GM21381 (cell line): ENCODE results near the gene SUGCT.

ENCODE experiments used
- ATAC-seq: cut with Tn5 transposase; IDR thresholded peaks from one replicate; pipeline ENCODE4 v1.9.1; 2021; ENCODE audit warnings: mild to moderate bottlenecking, moderate library complexity; ENCODE audit not compliant: unreplicated experiment

SUGCT gene

DNA sequence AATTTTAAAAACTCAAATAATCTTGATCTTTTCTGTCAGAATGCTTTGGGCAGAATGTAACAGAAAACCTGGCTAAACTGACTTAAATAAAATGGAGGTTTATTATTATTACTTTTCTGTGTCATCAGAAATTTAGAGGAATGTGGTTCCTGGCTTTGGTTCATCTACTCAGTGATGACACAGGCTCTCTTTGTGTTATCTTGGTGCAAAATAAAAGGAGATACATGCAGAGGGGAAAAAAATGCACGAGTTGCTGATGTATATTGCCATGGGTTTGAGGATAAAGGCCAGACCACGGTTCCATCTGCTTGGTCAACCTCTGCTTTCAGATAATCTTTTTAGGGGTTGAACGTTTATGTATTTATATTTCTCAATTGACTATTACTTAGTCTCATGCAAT, 181.4 kb downstream of the SUGCT start:
- ATAC-seq = no peak

DNA sequence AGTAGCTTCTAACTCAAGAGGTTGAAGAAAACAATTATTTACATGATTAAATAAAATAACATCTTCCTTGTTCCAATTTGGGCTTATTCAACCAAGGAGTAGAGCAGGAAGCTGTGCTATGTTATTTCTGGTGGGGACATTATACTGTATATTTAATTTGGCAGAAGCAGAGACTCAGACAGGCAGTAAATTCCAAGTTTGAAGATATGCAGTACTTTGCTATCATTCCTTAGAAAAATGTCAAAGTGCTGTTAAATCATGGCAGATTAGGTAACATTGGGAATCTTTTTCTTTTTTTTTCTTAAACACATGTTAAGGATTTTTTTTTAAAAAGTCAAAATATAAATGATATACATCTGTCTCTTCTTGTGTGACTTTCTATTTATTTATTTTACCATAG, 190.1 kb downstream of the SUGCT start:
- no peak for ATAC-seq

DNA sequence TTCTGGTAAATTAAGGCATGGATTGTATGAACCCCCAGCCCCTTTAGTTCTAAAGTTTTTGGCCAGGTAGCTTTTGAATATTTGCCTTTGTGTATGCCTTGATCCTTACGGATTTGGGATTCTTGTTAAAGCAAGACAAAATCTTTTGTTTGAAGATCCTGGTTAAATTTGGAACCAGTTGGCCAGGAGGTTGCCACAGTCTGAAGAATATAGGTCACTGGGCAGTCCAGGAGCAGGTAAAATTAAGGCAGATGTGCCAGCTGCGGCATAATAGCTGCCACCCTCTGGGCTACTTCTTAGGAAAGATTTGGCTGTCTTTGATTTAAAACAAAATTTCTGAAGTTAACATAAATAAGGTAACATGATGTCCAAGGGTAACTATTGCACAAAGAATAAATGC, 192.3 kb downstream of the SUGCT start:
- ATAC-seq = no peak

DNA sequence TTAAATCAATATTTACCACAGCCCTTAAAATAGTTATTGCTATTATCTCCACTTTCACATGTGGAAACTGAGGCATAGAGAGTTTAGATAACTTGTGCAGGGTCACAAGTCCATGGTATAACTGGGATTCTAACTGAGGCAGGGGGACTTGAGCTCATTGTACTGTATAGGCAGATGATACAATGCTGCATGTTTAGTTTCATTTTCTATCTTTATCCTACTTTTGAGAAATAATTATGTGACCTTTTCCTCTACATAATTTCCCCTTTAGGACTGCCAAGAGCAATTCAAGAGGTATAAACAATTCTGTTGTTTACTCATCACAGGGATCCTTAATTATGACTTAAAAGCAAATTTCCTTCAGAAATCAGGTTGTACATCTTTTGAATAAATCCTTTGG, 193.1 kb downstream of the SUGCT start:
- ATAC-seq = no peak

DNA sequence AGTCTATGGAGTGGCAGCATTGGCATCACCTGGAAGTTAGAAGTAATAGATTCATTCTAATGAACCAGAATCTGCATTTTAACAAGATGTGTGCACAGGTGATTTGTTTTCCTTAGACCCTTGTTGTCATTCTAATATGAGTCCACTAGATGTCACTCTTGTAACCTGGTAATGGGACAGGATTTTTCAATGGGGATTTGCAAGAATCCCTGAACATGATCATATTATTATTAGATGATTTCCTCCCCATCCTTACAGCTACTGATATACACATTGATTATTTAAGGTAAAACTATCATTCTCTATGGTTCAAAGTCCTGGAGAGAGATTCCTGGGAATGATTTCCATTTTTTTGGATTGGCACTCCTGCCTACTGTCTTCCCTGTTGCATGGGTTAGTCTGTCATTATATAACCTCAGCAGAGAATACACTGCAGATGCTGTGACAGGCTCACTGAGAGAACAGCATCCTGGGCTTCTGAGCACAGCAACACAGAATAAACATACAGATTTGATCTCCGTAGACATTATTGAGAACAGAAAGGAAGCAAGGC, 194.9 kb downstream of the SUGCT start:
- ATAC-seq = no peak

DNA sequence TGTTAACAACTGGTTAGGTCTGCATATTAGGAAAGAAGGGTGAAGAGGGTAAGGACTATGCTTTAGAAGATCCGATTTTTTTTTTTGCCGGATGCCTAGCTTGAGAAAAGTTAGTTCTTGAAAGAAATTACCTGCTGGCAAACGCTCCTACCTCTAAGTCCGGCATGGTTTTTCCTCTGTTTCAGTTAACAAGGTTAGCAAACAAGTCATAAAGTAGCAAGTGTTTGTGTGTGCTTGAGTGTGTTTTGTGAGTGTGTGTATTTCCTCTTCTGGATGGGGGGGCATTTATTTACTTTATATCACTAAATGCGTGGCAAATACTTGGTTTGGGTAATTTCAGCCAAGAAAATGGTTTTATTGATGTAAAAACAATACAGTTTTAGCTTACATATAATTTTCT, 195.6 kb downstream of the SUGCT start:
- no peak for ATAC-seq

DNA sequence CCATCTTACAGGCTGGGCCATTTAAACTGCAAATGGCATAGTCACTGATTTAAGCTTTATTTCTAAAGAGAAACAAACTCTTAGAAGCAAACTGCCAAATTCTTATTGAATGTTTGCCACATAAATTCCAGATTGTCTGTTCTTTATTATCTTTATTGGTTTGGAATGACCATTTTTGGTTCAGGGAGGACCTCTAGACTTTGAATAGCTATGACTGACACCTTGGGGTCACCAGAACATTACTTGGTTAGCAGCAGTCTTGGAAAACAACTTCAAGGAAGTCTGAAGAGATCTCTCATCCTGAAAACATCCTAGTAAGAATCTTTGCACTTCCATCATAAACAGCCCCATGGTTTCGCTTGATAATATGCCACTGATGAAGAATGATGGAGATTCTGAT, 197.1 kb downstream of the SUGCT start:
- ATAC-seq = no peak

DNA sequence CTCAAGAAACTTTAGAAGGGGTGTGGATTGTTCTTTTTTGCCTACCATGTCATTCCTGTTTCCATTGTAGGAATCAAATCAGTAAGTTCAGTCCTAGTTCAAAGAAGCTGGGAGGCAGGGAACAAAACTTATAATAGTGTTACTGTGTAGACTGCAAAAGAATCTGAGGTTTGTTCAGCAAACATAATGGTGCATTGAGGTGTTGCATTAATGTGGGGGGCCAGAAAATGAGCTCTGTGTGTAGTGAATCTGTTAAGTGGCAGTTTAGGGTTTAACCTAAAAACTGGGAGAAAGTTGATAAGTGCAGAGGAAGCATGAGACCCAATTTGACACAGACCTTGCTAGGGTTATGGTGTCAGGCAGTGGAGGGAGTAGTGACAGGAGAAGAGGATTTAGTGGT, 197.7 kb downstream of the SUGCT start:
- no peak for ATAC-seq

DNA sequence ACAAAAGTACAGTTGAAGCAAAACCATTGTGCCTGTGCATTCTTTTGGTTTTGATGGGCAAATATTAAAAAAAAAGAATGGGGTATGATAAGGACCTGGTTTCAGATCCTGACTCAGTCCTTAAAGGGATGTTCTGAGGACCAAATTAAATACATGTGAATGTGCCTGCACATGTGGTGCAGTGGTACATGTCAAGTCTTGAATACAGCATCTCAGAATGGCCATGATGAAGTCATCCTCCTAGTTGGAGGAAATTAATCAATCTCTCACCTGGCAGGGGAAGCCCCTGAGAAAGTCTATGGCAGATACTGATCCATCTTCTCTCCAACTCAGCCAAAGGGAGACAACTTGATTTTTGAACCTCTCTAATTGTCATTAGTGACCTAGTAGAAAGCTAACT, 207.0 kb downstream of the SUGCT start:
- no peak for ATAC-seq

DNA sequence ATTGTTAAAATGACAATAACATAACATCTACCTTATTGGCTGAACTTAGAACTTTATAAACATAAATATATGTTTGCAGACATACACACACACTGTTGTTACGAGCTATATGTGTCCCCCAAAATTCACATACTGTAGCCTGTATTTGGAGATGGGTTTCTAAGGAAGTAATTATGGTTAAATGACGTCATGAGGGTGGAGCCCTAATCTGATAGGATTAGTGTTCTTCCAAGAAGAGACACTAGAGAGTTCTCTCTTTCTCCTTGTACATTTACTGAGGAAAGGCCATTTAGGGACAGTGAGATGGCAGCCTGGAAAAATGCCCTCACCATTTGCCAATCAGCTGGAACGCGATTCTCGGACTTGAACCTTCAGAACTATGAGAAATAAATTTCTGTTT, 211.7 kb downstream of the SUGCT start:
- ATAC-seq = no peak

DNA sequence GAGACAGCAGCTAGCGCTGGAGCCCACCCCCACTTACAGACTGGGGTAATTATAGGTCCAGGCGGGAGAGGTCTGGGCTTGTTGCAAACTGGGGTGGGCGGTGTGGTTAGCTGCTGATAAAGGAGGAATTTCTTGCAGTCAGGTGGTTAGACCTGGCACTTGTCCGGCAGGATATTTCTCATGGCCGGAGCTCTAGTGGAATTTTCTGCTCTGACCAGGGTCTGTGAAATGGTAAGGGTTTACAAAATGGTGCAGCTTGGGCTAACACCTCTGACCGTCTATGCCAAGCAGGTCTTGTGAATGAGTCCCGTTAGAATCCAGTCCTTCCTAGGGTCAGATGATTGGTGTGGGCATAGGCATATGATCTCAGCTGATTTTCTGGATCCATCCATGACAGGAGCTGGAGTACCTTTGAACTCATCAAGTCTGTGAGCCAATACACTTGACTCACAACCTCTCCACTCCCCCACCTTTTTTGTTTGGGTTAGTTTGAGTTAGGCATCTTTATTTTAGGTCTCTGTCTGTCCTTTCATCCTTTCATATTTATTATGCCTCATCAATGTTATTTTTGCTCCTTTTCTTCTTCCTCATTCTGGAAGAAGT, 213.4 kb downstream of the SUGCT start:
- no peak for ATAC-seq

DNA sequence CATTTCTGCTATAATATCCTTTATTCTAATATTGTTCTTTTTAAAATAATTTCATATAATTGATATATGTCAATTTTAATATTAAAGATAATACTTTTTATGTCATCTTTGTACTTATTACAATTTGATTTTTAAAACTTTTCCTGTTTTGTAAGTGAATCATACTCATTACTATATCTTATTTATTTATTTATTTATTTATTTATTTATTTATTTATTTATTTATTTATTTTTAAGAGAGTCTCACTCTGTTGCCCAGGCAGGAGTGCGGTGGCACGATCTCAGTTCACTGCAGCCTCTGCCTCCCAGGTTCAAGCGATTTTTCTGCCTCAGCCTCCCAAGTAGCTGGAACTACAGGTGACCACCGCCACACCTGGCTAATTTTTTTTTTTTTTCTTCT, 215.3 kb downstream of the SUGCT start:
- ATAC-seq = no peak

DNA sequence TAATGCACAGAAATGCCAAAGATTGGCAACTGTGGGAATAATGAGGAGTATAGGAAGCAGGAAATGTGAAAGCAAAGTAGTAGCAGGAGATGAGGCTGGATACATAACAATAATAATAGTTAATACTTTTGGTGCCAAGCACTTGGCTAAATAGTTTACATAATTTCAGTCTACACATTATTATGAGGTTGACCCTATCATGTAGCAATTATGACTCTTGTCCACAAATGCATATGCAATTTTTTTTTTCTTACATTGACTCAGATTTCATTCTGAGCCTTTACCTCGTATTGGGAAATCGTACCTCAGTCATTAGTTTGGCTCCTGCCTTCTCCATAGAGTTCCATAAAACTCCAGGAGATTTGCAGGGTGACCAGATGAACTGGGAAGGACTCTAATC, 219.9 kb downstream of the SUGCT start:
- no peak for ATAC-seq

DNA sequence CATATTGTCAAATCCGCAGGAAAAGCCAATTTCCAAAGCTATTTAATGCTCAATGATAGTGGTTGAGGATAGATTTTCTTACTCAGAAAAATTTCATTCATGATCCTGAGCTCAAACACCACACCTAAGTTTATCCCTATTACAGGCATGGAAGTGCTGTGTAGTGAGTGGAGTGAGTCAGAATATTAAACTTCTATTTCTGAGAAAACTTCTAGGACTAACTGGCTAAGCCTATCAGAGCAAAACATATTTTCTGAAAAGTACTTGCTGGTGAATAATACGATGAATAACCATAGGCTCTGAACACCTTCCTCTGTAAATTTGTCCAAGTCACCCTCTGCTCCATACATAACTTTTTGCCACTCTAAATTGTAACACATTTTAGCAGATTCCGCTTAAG, 221.5 kb downstream of the SUGCT start:
- ATAC-seq = no peak

DNA sequence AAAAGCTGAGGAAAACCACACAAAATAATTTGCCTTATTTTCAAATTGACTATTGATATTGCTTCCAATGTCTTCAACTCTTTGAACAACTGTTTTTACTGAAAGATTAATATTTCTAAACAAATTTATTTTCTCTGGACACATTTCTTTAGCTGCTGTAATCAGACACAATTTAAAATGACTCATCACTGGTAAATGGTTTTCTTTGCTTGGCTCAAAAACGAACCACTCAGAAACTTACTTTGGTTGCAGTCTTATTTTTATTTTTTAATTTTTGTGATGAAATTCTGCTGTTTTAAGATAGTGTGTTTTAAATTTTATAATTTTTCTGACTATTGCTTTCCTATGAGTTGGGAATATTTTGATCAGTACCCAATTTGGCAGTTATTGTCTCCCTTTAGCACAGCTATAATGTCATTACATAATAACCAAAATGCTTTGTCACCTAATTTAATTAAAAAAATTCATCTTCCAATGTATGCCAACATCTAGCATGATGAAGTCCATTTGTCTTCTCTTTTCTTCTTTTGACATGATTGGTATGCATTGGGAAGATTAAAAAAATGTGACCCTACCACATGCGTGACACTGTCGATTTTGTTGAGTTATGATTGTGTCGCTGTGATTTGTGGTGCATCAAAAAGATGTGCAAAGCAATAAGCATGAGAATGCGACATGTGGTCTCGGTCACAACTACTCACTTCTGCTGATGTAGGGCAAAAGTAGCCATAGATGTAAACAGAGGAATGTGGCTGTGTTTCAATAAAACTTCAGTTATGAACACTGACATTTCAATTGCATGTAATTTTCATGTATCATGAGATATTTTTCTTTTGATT, 222.3 kb downstream of the SUGCT start:
- no peak for ATAC-seq

DNA sequence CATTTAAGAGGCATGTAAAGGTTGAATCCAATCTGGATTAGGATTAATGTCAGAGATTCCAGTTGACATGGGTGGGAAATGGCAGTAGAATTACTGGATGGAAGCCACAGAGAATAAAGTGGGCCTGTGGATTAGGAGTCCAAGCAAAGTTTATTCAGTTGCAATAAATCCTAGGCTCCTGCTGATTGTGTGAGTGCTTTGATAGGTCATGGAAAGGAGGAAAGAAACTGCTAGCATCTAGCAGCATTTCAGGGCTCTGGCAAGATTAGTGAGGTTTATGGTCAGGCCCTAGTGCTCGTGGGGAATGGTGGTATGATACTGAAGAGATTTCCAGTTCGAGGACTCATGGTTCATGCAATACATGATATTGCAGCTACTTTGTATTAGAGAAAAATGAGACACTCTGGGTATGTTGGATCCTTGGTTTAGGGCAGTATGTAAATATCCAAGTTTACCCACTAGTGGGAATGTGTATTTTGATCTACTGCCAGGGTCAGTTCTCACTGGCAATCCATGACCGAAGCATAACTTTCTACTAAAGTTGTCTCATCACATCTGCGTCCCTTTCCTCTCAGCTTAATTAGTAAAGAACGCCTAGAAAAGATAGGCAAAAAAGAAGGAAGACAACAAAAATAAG, 235.0 kb downstream of the SUGCT start:
- ATAC-seq = no peak

DNA sequence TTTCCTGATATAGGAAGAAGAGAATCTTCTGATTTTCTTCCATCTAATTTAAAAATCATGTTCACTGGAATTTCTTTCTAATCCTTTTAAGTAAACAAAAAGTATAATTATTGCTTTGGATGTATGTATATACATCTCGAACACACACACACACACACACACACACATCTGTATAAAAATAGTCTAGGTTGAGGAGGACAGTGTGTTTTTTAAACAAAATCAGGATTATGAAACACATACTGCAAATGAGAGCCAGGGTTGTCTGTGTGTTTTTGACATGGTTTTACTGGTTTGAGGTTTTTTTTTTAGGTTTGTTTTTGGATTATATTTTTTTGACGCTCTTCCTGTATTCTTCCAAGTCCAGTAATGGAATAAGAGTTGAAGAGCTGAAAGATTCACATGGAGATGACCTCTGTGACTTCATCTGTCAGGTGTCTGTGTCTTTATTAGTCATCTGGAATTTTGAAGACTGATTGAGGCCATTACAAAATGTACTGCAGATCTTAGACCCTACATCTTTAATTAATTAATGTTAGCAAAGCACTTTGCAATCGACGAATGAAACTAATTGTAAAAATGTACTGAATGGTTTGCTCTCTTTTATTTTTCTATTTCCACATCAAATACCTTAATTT, 237.1 kb downstream of the SUGCT start:
- no peak for ATAC-seq

DNA sequence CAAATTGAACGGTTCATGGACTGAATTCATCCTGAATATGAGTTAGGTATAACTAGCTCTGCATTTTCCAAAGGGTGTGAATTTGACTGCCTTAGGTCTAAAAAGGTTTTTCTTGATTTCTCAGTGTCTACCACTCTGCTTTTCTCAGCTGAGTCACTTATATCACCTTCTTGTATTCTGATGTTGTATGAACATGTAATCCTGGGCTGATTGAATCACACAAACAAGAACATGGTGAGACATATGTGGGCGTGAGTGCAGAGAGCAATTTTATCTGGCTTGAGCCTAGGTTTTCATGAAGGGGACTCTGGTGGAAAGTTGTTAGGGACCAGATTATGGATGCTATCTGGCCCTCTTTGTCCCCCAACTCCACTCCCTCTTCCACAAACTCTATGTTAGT, 239.8 kb downstream of the SUGCT start:
- ATAC-seq = no peak

DNA sequence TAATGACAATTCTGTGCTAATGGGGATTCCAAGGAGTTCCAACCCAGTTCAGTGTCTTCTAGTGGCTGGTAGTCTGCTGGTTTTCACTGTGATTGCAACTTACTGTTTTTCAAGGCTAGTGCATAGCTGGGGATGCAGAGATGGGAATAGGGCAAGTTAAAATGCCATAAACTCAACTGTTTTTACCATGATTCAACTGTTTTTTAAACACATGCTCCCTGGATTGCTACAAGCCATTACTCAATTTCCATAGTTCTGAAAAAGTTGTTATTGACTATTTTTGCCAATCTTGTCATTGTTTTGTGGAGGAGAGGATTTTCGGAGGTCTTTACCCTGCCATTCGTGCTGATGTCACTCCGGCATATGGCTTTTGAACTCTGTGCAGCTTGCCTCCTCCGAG, 245.3 kb downstream of the SUGCT start:
- ATAC-seq = no peak

DNA sequence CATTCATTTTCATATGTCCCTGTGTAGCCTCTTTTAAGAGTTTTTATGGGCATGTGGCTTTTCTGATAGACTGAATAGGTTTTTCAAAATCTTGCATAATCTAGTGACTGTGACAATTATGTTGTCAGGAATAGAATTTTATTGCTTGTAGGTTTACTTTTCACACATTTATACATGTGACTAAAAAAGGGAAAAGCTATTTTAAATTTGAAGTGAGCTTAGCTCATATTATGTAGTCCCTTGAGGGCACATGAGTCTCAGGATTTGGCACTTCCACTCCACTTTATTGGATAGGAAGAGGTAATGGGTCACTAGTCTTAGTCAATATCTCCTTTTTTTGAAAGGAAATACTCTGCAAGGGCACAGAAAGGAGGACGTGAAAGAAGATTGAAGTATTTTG, 247.3 kb downstream of the SUGCT start:
- no peak for ATAC-seq

DNA sequence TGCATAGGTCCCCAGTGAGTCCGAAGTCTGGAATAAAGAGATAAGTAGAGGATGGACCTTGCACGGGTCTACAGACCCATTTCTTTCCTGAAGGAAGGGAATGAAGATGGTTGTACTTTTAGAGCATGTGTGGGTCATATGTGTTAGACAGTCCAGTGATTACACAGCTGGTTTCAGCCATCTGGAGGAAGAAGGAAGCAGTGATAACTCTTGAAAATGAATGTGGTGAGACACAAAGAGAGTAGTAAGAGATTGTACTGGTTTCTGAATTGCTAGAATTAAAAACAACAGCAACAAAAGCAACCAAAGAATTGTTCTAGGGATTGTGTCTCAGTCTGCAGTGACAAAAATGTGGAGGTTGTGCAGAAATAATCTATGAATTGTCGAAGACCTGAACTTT, 258.9 kb downstream of the SUGCT start:
- ATAC-seq = no peak

DNA sequence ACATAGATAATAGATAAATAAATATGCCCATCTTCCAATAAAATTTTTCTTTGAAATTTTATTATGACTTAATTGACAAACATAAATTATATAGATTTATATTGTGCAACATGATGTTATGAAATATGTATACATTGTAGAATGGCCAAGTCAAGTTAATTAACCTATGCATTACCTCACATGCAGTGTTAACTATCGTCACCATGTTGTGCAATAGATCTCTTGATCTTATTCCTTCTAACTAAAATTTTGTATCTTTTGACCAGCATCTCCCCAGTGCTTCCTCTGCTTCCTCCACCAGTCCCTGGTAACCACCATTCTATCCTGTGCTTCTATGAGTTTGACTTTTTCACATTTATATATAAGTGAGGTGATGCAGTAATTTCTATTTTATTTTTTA, 259.6 kb downstream of the SUGCT start:
- ATAC-seq = no peak
